GM12865 (cell line): ENCODE results near the gene ASXL3.

Source experiments
- DNase-seq: peaks from one replicate; pipeline ENCODE4 v3.0.0; 2010; ENCODE audit warnings: low read depth
- H3K4me3 ChIP-seq: 2 replicates; pipeline ENCODE4 v1.5.1; 2011; ENCODE audit warnings: mild to moderate bottlenecking, low read depth, low read length, control low read depth
- TF ChIP-seq, protein P1 (sequence below): IDR thresholded peaks from 2 replicates; pipeline ENCODE4 v1.5.1; 2011; ENCODE audit warnings: low read length, control low read depth, low read depth, inconsistent platforms; ENCODE audit not compliant: insufficient read depth; ENCODE audit errors: missing control alignments

The ASXL3 gene

GRCh38 chr18:33717339-33717738 lies 139.3 kb downstream of the ASXL3 start:
- H3K4me3 ChIP-seq = no peak overlapping the region
- peak; percentile 18 for DNase-seq
- TF ChIP-seq, protein P1, sequence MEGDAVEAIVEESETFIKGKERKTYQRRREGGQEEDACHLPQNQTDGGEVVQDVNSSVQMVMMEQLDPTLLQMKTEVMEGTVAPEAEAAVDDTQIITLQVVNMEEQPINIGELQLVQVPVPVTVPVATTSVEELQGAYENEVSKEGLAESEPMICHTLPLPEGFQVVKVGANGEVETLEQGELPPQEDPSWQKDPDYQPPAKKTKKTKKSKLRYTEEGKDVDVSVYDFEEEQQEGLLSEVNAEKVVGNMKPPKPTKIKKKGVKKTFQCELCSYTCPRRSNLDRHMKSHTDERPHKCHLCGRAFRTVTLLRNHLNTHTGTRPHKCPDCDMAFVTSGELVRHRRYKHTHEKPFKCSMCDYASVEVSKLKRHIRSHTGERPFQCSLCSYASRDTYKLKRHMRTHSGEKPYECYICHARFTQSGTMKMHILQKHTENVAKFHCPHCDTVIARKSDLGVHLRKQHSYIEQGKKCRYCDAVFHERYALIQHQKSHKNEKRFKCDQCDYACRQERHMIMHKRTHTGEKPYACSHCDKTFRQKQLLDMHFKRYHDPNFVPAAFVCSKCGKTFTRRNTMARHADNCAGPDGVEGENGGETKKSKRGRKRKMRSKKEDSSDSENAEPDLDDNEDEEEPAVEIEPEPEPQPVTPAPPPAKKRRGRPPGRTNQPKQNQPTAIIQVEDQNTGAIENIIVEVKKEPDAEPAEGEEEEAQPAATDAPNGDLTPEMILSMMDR = no peak

GRCh38 chr18:33720133-33720532 lies 142.1 kb downstream of the ASXL3 start:
- H3K4me3 ChIP-seq = no peak overlapping the region
- no peak for DNase-seq
- TF ChIP-seq, protein P1 = no peak

GRCh38 chr18:33729556-33729955 lies 151.5 kb downstream of the ASXL3 start:
- peak; percentile 58 for DNase-seq
- no peak overlapping the region for H3K4me3 ChIP-seq
- TF ChIP-seq, protein P1 = no peak

DNA sequence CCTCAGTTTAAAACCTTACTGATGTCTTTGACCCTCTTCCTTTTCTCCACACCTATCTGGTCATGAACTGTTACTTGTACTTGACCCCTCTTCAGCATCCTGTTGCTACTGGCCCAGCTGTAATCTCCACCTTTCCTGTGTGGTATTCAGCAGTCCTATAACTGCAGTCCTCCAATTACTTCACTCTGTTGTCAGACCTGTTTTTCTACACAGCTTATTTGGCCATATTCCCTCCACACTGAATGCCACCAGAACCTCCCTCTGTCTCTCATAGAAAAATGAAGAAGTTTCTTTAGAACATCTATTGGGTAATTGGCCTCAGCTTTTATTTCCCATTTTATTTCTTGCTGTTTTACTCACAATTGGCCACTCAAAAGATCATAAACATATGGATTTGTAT lies 155.4 kb downstream of the ASXL3 start:
- no peak overlapping the region for H3K4me3 ChIP-seq
- TF ChIP-seq, protein P1 = no peak
- no peak for DNase-seq

DNA sequence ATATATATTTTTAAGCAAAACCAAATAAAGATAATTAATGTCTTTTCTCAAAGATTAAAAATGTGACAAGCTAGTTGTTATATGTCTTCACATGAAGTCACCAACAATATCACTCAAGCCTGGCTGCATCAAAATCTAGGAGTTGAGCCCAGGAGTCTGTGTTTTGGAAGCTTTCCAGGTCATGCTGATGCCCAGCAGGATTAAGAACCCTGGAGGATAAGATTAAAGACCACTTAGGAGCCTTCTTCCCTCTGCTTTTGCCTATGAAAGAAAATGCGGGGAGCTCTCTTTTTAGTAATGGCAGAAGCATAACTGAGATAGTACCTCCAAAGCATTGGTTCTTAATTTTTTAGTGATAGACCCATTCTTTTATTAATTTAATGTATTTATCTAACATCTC lies 157.4 kb downstream of the ASXL3 start:
- H3K4me3 ChIP-seq = no peak overlapping the region
- DNase-seq = no peak
- TF ChIP-seq, protein P1 = no peak

DNA sequence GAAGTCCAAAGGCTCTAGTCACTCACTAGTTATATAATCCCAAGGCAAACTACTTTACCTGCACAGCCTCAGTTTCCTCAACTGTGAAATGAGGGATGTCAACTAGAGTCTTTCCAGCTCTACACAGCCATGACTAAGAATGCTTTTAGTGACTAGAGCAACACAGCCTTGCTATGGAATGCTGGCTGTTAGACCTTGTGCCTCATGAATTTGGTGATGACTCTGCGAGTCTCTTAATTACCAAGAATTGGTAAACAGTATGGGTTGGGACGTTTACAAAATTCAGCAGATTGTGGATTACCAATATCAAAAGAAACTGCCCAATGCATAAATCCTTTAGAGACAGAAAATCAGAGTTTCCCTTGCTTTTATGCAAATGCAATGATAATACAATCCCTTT lies 163.7 kb downstream of the ASXL3 start:
- H3K4me3 ChIP-seq = no peak overlapping the region
- TF ChIP-seq, protein P1 = no peak
- DNase-seq = no peak

- H3K4me3 ChIP-seq = no peak overlapping the region
- no peak for DNase-seq
- TF ChIP-seq, protein P1 = peak; percentile 4
These were observed 166.1 kb downstream of the ASXL3 start for GRCh38 chr18:33744032-33744697.
